HG03159 (cell line): ENCODE results near the gene POP7.
"Not testable (repeated sequence)": the region's sequence is repeated elsewhere in the genome, so short reads cannot be mapped to it uniquely, and the experiment has no call there.

ENCODE experiments used
- ATAC-seq: cut with Tn5 transposase; IDR thresholded peaks from one replicate; pipeline ENCODE4 v1.9.1; 2021; ENCODE audit warnings: mild to moderate bottlenecking, moderate library complexity; ENCODE audit not compliant: unreplicated experiment

Gene POP7

DNA sequence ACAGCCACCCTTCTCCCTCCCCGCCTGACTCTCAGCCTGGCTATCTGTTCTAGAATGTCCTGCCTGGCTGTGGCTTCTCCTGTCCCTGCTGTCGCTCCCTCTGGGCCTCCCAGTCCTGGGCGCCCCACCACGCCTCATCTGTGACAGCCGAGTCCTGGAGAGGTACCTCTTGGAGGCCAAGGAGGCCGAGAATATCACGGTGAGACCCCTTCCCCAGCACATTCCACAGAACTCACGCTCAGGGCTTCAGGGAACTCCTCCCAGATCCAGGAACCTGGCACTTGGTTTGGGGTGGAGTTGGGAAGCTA is 15.5 kb downstream of the POP7 start:
- ATAC-seq: no peak

DNA sequence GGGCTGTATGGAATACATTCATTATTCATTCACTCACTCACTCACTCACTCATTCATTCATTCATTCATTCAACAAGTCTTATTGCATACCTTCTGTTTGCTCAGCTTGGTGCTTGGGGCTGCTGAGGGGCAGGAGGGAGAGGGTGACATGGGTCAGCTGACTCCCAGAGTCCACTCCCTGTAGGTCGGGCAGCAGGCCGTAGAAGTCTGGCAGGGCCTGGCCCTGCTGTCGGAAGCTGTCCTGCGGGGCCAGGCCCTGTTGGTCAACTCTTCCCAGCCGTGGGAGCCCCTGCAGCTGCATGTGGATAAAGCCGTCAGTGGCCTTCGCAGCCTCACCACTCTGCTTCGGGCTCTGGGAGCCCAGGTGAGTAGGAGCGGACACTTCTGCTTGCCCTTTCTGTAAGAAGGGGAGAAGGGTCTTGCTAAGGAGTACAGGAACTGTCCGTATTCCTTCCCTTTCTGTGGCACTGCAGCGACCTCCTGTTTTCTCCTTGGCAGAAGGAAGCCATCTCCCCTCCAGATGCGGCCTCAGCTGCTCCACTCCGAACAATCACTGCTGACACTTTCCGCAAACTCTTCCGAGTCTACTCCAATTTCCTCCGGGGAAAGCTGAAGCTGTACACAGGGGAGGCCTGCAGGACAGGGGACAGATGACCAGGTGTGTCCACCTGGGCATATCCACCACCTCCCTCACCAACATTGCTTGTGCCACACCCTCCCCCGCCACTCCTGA is 16.7 kb downstream of the POP7 start:
- ATAC-seq: no peak

DNA sequence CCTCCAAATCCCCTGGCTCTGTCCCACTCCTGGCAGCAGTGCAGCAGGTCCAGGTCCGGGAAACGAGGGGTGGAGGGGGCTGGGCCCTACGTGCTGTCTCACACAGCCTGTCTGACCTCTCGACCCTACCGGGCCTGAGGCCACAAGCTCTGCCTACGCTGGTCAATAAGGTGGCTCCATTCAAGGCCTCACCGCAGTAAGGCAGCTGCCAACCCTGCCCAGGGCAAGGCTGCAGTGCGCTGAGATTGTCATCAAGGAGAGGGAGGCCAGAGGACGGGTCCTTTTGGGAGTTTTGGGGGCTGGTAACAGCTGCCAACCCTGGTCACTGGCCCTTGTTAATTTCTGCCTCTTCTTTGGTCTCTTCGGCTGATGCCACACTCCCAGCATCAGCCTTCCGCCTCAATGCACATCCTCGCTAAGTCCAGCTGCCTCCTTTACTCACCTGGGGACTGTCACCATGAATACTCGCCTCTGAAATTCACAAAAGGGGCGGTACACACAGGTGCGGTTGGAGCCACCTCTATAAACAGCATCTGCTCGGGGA is 17.9 kb downstream of the POP7 start:
- no peak for ATAC-seq

DNA sequence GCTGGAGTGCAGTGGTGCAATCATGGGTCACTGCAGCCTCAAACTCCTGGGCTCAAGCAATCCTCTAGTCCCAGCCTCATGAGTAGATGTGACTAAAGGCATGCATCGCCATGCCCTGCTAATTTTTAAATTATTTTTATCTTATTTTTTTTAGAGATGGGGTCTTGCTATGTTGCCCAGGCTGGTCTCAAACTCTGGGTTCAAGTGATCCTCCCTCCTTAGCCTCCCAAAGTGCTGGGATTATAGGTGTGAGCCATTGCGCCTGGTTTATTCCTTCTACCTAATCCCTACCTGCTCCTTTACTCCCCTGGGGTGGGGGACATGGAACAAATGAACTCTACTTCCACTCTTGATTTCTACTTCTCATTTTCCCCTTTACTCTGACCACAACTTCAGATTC is 18.4 kb downstream of the POP7 start:
- not testable (repeated sequence) for ATAC-seq

DNA sequence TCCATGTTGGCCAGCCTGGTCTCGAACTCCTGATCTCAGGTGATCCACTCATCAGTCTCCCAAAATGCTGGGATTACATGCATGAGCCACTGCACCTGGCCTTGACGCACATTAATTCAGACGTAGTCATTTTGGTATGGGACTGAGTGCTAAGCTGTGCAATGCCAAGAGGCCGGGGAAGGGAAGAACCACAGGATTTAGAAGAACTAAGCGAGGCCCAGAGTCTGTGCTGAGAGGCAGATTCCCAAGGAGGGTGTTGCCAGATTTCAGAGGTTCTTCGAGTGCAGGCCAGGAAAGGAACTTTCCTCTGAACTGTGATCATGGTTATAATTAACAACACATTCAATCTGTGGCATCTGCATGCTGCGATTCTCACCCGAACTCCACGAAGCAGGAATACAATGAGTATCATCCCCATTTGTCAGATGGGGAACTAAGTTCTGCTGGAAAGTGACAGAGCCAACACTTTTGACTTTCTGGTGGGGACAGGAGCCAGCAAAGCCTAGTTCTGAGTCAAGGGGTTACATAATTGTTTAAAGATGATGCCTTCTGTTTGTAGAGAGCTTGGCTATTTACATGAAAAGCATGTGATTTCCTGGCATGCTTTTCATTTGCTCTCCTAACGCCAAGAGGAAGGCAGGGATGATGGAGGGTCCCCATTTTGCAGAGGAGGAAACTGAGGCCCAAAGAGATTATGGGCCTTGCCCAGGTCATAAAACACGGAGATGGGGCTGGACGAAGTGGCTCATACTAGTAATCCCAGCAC is 21.3 kb downstream of the POP7 start:
- no peak for ATAC-seq

DNA sequence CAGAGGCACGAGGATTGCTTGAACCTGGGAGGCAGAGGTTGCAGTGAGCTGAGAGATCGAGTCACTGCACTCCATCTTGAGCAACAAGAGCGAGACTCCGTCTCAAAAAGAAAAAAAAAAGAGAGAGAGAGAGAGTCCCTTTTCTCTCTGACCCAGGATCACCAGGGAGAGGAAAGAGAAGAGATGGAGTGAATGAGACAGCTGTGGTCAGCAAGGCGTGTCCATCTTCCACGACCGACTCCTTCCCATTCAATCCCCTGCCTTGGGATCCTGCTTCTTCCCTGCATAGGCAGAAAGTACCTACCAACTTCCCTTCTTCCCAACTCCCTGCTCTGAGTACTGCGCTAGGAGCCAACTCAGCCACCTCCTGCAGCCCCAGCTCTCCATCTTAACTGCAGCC is 22.3 kb downstream of the POP7 start:
- no peak for ATAC-seq

DNA sequence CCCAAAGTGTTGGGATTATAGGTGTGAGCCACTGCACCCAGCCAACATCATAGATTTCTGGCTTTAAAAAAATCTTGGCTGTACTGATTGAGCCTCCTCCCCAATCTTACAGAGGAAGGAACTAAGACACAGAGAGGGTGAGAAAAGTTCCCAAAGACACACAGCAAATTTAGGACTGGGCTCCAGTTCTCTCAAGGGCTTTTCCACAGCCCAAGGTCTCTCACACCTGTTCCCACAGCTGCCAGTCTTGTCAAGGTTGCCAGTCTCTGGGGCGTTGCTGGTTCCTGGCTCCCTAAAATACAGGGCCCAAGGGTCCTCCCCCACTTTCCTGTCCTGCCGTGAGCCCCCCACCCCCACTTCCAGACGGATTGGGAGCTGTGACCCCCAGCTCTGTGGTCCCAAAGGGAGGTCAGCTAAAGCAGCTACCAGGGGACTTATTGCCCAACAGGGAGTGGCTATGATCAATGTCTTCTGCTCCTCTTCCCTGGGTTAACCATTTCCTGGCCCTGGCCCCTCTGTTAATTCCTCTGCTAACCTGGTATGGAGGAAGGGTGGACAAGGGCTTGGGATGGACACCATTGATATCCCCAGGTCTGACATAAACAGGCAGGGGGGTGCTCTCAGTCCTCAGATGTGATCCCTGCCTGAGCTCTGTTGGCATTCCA is 24.3 kb downstream of the POP7 start:
- ATAC-seq: no peak

DNA sequence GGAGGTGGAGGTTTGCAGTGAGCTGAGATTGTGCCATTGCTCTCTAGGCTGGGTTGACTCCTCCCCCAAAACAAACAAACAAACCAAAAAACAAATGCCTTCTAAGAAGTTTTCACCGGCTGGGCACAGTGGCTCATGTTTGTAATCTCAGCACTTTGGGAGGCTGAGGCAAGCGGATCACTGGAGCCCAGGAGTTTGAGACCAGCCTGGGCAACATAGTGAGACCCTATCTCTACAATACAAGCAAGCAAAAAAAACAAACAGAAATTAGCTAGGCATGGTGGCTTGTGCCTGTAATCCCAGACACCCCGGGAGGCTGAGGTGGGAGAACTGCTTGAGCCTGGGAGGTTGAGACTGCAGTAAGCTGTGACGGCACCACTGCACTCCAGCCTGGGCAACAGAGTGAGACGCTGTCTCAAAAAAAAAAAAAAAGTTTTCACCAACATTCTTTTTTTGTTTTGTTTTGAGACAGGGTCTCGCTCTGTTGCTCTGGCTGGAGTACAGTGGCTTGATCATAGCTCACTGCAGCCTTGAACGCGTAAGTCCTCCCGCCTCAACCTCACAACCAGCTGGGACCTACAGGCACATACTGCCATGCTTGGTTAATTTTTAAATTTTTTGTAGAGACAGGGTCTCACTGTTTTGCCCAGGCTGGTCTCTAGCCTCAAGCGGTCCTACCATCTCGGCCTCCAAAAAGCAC is 26.2 kb downstream of the POP7 start:
- no peak for ATAC-seq

GRCh38 chr7:100735730-100736129 is 29.8 kb downstream of the POP7 start:
- ATAC-seq: no peak

- ATAC-seq: no peak
Observed at GRCh38 chr7:100736671-100737070, 30.8 kb downstream of the POP7 start.

DNA sequence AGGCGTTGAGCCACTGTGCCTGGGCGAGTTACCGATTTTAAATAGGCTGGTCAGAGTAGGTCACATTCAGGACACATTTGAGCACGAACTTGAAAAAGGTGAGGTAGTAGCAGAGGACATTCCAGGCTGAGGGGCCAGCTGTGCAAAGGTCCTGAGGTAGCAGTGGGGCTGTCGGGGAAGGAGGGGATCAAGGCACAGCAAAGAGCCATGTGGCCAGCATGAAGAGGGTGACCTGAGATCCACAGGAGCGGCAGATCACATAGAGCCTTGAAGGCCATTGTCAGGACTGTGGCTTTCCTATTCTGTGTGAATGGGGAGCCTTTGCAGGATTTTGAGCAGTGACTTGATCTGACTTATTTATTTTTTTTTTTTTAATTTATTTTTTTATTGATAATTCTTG is 34.0 kb downstream of the POP7 start:
- ATAC-seq: no peak

DNA sequence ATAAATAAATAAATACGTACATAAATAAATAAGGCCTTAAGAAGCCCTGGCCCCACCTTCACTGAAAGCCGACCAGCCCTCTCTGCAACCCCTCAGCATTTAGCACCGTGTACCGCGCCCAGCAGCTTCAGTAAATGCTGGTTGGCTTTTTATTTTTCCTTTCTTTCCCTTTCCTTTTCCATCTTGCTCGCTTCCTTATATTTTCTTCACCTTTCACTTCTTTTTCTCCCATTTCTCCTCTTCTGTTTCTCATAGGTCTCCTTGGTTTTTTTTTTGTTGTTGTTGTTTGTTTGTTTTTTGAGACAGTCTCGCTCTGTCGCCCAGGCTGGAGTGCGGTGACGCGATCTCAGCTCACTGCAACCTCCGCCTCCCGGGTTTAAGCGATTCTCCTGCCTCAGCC is 38.7 kb downstream of the POP7 start:
- ATAC-seq: no peak

GRCh38 chr7:100745184-100745583 is 39.3 kb downstream of the POP7 start:
- no peak for ATAC-seq

DNA sequence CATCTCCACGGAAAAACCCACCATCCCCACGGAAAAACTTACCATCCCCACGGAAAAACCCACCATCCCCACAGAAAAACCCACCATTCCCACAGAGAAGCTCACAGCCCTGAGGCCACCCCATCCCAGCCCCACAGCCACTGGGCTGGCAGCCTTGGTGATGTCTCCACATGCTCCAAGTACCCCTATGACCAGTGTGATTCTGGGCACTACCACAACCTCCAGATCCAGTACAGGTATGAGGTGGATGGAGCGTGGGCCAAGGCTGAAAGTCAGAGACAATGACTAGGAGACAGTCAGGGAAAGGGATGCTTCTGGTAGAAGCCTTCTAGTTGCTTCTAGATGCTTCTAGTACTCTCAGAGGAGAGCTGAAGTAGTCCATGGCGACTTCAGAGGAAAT is 47.1 kb downstream of the POP7 start:
- no peak for ATAC-seq

- no peak for ATAC-seq
Observed at GRCh38 chr7:100753750-100754149, 47.8 kb downstream of the POP7 start.
